GM18502 (cell line): ENCODE data around the gene MYH14.
"Not testable (repeated sequence)": the region's sequence is repeated elsewhere in the genome, so short reads cannot be mapped to it uniquely, and the experiment has no call there.

ENCODE experiments used
- ATAC-seq: cut with Tn5 transposase; IDR thresholded peaks from one replicate; pipeline ENCODE4 v1.9.1; 2021; ENCODE audit warnings: mild to moderate bottlenecking; ENCODE audit not compliant: unreplicated experiment, poor library complexity

The MYH14 gene

GRCh38 chr19:50222691-50223438 lies 19.4 kb downstream of the MYH14 start:
- ATAC-seq: no peak

GRCh38 chr19:50223439-50223716 lies 20.0 kb downstream of the MYH14 start:
- ATAC-seq: no peak

GRCh38 chr19:50224986-50225747 lies 21.7 kb downstream of the MYH14 start:
- ATAC-seq: no peak

GRCh38 chr19:50226536-50226935 lies 23.1 kb downstream of the MYH14 start:
- no peak for ATAC-seq

GRCh38 chr19:50228153-50228552 lies 24.7 kb downstream of the MYH14 start:
- not testable (repeated sequence) for ATAC-seq

GRCh38 chr19:50230379-50231351 lies 27.2 kb downstream of the MYH14 start:
- no peak for ATAC-seq

- not testable (repeated sequence) for ATAC-seq
Measured at GRCh38 chr19:50231417-50231816, 28.0 kb downstream of the MYH14 start.

- no peak for ATAC-seq
Measured at GRCh38 chr19:50231821-50232220, 28.4 kb downstream of the MYH14 start.

GRCh38 chr19:50232600-50232999 lies 29.2 kb downstream of the MYH14 start:
- ATAC-seq: no peak

- ATAC-seq: no peak
Measured at GRCh38 chr19:50233308-50233910, 30.0 kb downstream of the MYH14 start.

GRCh38 chr19:50237493-50237892 lies 34.1 kb downstream of the MYH14 start:
- not testable (repeated sequence) for ATAC-seq

- ATAC-seq: no peak
Measured at GRCh38 chr19:50238043-50238442, 34.6 kb downstream of the MYH14 start.

GRCh38 chr19:50239921-50240590 lies 36.6 kb downstream of the MYH14 start:
- ATAC-seq: no peak

- no peak for ATAC-seq
Measured at GRCh38 chr19:50242581-50242980, 39.2 kb downstream of the MYH14 start.

GRCh38 chr19:50244695-50245094 lies 41.3 kb downstream of the MYH14 start:
- ATAC-seq: no peak

GRCh38 chr19:50248413-50248812 lies 45.0 kb downstream of the MYH14 start:
- no peak for ATAC-seq

- no peak for ATAC-seq
Measured at GRCh38 chr19:50248826-50249225, 45.4 kb downstream of the MYH14 start.

- ATAC-seq: no peak
Measured at GRCh38 chr19:50249636-50250035, 46.2 kb downstream of the MYH14 start.

GRCh38 chr19:50250450-50251136 lies 47.2 kb downstream of the MYH14 start:
- ATAC-seq: no peak
